ENCODE data around the gene TMEM121B. TPM values are rescaled to one million over a fixed set of nuclear protein-coding genes. Genes with fewer than 3 reads are reported as not detected.

Gene TMEM121B
- polyA plus RNA-seq, 1 donor (not counting 4 experiments of a cell fraction or from before 2014, with no cell fraction given): not detected

GRCh38 chr22:17104336-17104935 lies 16.7 kb downstream of the TMEM121B start:
- no peaks in the 10 kb centered on the region for H3K4me1 ChIP-seq (ENCODE audit: control insufficient read depth, extremely low read depth, insufficient read depth, low read length)
- H3K9me1 ChIP-seq (ENCODE audit: control insufficient read depth, extremely low read depth, insufficient read depth, low read length): no peaks in the 10 kb centered on the region
- no peaks in the 10 kb centered on the region for H3K79me2 ChIP-seq (ENCODE audit: control insufficient read depth, insufficient read depth, low read length)
- no peak for FAIRE-seq
- H3K27ac ChIP-seq (ENCODE audit: control insufficient read depth, insufficient read depth, low read length): no peak overlapping the region
- no peak overlapping the region for H3K4me2 ChIP-seq (ENCODE audit: control insufficient read depth, extremely low read depth, insufficient read depth, low read depth, low read length)
- H3K27me3 ChIP-seq (ENCODE audit: control insufficient read depth, extremely low read depth, insufficient read depth, low read length): no peaks in the 10 kb centered on the region
- dilution Hi-C loops (cut with MboI; ENCODE audit: extremely low pct_ligation_motif_present, low sequenced_read_pairs): no loop called here
- DNase-seq (ENCODE audit: low read depth, low spot score): no peak
- no peak overlapping the region for H3K9ac ChIP-seq (ENCODE audit: control insufficient read depth, extremely low read depth, insufficient read depth, low read length)
- no peak overlapping the region for H2AFZ ChIP-seq (ENCODE audit: control insufficient read depth, low read length)
- peaks cover 29 to 44% of the 10 kb centered on the region in 2 experiments for H3K36me3 ChIP-seq (ENCODE audit: control insufficient read depth in 2 of 2, extremely low read depth in 1 of 2, insufficient read depth in 2 of 2, low read length in 2 of 2)
- no peak overlapping the region for H3K4me3 ChIP-seq (ENCODE audit: control insufficient read depth in 2 of 3, extremely low read depth in 1 of 3, insufficient read depth in 2 of 3, low read depth in 1 of 3, low read length in 3 of 3)
- H3K9me3 ChIP-seq (ENCODE audit: control insufficient read depth, low read depth, low read length): no peaks in the 10 kb centered on the region
- no peak for TF ChIP-seq CTCF (optimal IDR thresholded peaks at IDR 0.05 in 1 of 3, IDR thresholded peaks at IDR 0.05 in 1 of 3, conservative IDR thresholded peaks at IDR 0.05 in 1 of 3; ENCODE audit: extremely low read depth in 1 of 3, insufficient read depth in 2 of 3, low read length in 3 of 3)
- no peak for TF ChIP-seq EZH2 (IDR thresholded peaks at IDR 0.05; ENCODE audit: low read length)
- H4K20me1 ChIP-seq (ENCODE audit: control insufficient read depth, extremely low read depth, insufficient read depth, low read length): no peaks in the 10 kb centered on the region

GRCh38 chr22:17103351-17103750 lies 17.8 kb downstream of the TMEM121B start:
- no peak overlapping the region for H3K4me3 ChIP-seq (ENCODE audit: control insufficient read depth in 2 of 3, extremely low read depth in 1 of 3, insufficient read depth in 2 of 3, low read depth in 1 of 3, low read length in 3 of 3)
- no peak overlapping the region for H3K27ac ChIP-seq (ENCODE audit: control insufficient read depth, insufficient read depth, low read length)
- DNase-seq (ENCODE audit: low read depth, low spot score) (no peak), FAIRE-seq (no peak)
- H3K79me2 ChIP-seq (ENCODE audit: control insufficient read depth, insufficient read depth, low read length): no peaks in the 10 kb centered on the region
- H3K27me3 ChIP-seq (ENCODE audit: control insufficient read depth, extremely low read depth, insufficient read depth, low read length): no peaks in the 10 kb centered on the region
- no peaks in the 10 kb centered on the region for H3K9me1 ChIP-seq (ENCODE audit: control insufficient read depth, extremely low read depth, insufficient read depth, low read length)
- no peaks in the 10 kb centered on the region for H3K4me1 ChIP-seq (ENCODE audit: control insufficient read depth, extremely low read depth, insufficient read depth, low read length)
- TF ChIP-seq CTCF (optimal IDR thresholded peaks at IDR 0.05 in 1 of 3, IDR thresholded peaks at IDR 0.05 in 1 of 3, conservative IDR thresholded peaks at IDR 0.05 in 1 of 3; ENCODE audit: extremely low read depth in 1 of 3, insufficient read depth in 2 of 3, low read length in 3 of 3) (no peak), EZH2 (IDR thresholded peaks at IDR 0.05; ENCODE audit: low read length) (no peak)
- peaks cover 34 to 49% of the 10 kb centered on the region in 2 experiments for H3K36me3 ChIP-seq (ENCODE audit: control insufficient read depth in 2 of 2, extremely low read depth in 1 of 2, insufficient read depth in 2 of 2, low read length in 2 of 2)
- no peaks in the 10 kb centered on the region for H4K20me1 ChIP-seq (ENCODE audit: control insufficient read depth, extremely low read depth, insufficient read depth, low read length)
- no peaks in the 10 kb centered on the region for H3K9me3 ChIP-seq (ENCODE audit: control insufficient read depth, low read depth, low read length)
- no peak overlapping the region for H3K9ac ChIP-seq (ENCODE audit: control insufficient read depth, extremely low read depth, insufficient read depth, low read length)
- H2AFZ ChIP-seq (ENCODE audit: control insufficient read depth, low read length): no peak overlapping the region
- dilution Hi-C loops (cut with MboI; ENCODE audit: extremely low pct_ligation_motif_present, low sequenced_read_pairs): no loop called here
- H3K4me2 ChIP-seq (ENCODE audit: control insufficient read depth, extremely low read depth, insufficient read depth, low read depth, low read length): no peak overlapping the region

Data from keratinocyte (primary cell).